ENCODE measurements around the gene USP24.

GRCh38 chr1:55053265-55053954, 161.8 kb downstream of the USP24 start:
- TF ChIP-seq EZH2phosphoT487 (IDR thresholded peaks at IDR 0.05; ENCODE audit: borderline replicate concordance) (no peak), CTCF (conservative IDR thresholded peaks at IDR 0.05; ENCODE audit: low read length) (no peak)
